ENCODE data around the gene SYNJ1.
A peak's percentile ranks its signal among the peaks of the same experiment; 100 is the strongest.
"Not testable (repeated sequence)": the region's sequence is repeated elsewhere in the genome, so short reads cannot be mapped to it uniquely, and the experiment has no call there.

SYNJ1 gene

DNA sequence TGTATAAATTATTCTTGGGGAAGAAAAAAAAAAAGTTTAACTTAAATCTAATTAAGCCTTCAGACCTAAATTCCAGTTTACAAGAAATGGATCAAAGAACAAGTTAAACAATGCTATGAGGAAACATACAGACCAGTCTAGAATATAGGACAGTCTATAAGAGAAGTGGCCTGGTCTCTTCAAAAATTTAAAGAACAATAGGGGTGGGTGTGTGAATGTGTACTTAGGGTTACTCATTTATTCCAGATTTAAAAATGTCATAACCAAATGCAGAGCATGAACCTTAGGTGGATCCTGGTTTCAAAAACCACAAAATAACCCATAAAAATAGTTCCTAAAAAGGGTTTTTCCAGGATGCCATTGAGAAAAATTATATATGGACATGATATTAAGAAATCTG, 21.8 kb upstream of the SYNJ1 start:
- ATAC-seq (no peak), DNase-seq (no peak)
- H3K4me1 Mint-ChIP-seq = peaks cover 49% of the 10 kb centered on the region
- peak overlapping the region in 1 of 2 donors; percentile 71 for H3K27ac Mint-ChIP-seq
- H3K9me3 Mint-ChIP-seq = no peaks in the 10 kb centered on the region
- H3K4me3 Mint-ChIP-seq = no peak overlapping the region
- no peaks in the 10 kb centered on the region for H3K27me3 Mint-ChIP-seq

- Mint-ChIP-seq H3K27ac (no peak overlapping the region), H3K9me3 (no peaks in the 10 kb centered on the region), H3K4me3 (no peak overlapping the region), H3K27me3 (no peaks in the 10 kb centered on the region), H3K4me1 (peaks cover 49% of the 10 kb centered on the region)
- no peak for ATAC-seq
- DNase-seq = no peak
Observed at GRCh38 chr21:32748529-32748928, 20.7 kb upstream of the SYNJ1 start.

DNA sequence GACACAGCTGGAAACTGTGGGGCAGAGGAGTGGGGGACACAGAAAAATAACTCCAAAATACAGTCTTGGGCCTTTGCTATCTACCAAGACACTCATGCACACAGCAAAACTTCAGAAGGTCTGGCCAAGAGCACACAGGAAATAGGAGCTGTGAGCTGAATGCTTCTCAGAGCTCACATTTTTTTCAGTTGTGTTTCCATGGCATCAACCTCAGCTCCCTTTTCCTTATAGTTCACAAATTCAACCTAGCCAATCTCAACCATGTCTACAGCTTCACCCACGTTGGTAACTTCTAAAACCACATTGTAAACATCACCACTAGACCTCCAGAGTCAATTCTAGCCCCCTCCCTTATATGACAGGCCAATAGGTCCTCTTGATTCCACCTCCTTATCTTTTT, 19.6 kb upstream of the SYNJ1 start:
- H3K4me3 Mint-ChIP-seq = no peak overlapping the region
- no peak for DNase-seq
- no peaks in the 10 kb centered on the region for H3K27me3 Mint-ChIP-seq

GRCh38 chr21:32746711-32747110, 18.9 kb upstream of the SYNJ1 start:
- not testable (repeated sequence) for H3K27ac Mint-ChIP-seq, H3K4me3 Mint-ChIP-seq, ATAC-seq, H3K9me3 Mint-ChIP-seq, H3K27me3 Mint-ChIP-seq, DNase-seq
- H3K4me1 Mint-ChIP-seq = peaks cover 45% of the 10 kb centered on the region

More for the DNA sequence above, 19.6 kb upstream of the SYNJ1 start:
- H3K27ac Mint-ChIP-seq = peak overlapping the region in 1 of 2 donors; percentile 79
- no peak for ATAC-seq
- no peaks in the 10 kb centered on the region for H3K9me3 Mint-ChIP-seq
- H3K4me1 Mint-ChIP-seq = peaks cover 49% of the 10 kb centered on the region

DNA sequence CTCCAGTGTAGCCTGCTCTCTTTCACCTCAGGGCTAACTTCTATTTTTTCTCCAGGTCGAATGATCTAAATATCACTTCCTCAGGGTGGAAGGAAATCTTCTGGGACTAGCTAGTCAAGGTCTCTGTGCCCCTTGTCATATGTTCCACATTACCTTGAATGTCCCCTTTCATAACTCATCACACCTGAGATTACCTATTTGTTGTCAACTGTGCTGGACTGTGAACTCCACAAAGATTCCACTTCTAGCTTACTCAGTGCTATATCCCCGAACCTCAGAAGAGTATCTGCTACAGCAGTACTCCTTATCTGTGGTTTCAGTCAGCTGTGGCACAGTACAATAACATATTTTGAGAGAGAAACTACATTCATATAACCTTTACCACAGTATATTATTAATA, 14.6 kb upstream of the SYNJ1 start:
- Mint-ChIP-seq H3K9me3 (no peaks in the 10 kb centered on the region), H3K27me3 (no peaks in the 10 kb centered on the region), H3K27ac (no peak overlapping the region), H3K4me3 (no peak overlapping the region), H3K4me1 (peaks cover 15% of the 10 kb centered on the region)
- no peak for ATAC-seq
- DNase-seq = no peak

GRCh38 chr21:32741336-32741735, 13.5 kb upstream of the SYNJ1 start:
- ATAC-seq (no peak), DNase-seq (no peak)
- Mint-ChIP-seq H3K9me3 (no peaks in the 10 kb centered on the region), H3K27me3 (no peaks in the 10 kb centered on the region), H3K27ac (peak overlapping the region in 1 of 2 donors; percentile 42), H3K4me1 (peaks cover 9% of the 10 kb centered on the region), H3K4me3 (no peak overlapping the region)

- no peaks in the 10 kb centered on the region for H3K9me3 Mint-ChIP-seq
- no peaks in the 10 kb centered on the region for H3K27me3 Mint-ChIP-seq
- no peak overlapping the region for H3K27ac Mint-ChIP-seq
- H3K4me3 Mint-ChIP-seq = no peak overlapping the region
- H3K4me1 Mint-ChIP-seq = no peaks in the 10 kb centered on the region
- ATAC-seq = no peak
- no peak for DNase-seq
Observed at GRCh38 chr21:32739946-32740345, 12.1 kb upstream of the SYNJ1 start.

DNA sequence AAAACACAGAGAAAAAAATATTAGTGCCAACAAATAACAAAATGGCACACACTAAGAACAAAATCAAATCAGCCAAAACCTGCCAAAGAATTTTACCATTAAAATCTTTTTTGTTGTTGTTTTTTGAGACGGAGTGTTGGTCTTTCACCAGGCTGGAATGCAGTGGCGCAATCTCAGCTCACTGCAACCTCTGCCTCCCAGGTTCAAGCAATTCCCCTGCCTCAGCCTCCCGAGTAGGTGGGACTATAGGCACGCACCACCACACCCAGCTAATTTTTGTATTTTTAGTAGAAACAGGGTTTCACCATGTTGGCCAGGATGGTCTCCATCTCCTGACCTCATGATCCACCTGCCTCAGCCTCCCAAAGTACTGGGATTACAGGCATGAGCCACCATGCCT, 8.3 kb upstream of the SYNJ1 start:
- not testable (repeated sequence) for H3K4me3 Mint-ChIP-seq, DNase-seq, H3K27ac Mint-ChIP-seq, H3K27me3 Mint-ChIP-seq, ATAC-seq, H3K9me3 Mint-ChIP-seq
- peaks cover 18% of the 10 kb centered on the region for H3K4me1 Mint-ChIP-seq

GRCh38 chr21:32735524-32735923, 7.7 kb upstream of the SYNJ1 start:
- Mint-ChIP-seq H3K27ac (peak overlapping the region in 1 of 2 donors; percentile 53), H3K27me3 (no peaks in the 10 kb centered on the region), H3K4me1 (peaks cover 20% of the 10 kb centered on the region), H3K9me3 (no peaks in the 10 kb centered on the region), H3K4me3 (no peak overlapping the region)
- ATAC-seq = no peak
- DNase-seq = no peak

DNA sequence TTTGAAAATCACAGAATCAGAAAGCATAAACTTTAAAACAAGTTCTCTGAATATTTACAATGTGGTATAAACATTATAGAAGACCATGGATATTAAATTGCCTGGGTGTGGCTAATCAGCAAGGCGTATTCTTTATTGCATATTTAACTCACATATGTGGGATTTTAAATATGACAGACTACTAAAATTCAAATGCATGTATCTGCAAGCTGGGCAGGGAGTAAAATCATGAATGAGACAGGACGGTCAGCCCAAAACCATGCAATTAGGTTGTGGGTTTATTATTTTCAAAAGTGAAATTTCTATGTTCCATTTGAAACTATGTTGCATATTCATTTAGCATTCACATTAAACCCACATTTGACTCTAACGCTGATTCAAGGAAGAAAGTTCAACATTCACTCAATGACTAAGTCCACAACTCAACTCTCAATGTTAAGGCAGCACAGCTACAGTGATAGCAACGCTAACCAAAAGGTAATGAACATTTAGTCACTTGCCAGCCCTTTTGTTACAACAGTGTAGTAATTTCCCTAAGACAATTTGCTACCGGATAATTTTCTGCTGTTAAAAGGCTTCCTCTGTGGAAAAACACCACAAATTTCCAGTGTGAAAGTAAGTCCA, 6.3 kb upstream of the SYNJ1 start:
- H3K27me3 Mint-ChIP-seq = no peaks in the 10 kb centered on the region
- H3K9me3 Mint-ChIP-seq = no peaks in the 10 kb centered on the region
- no peak overlapping the region for H3K4me3 Mint-ChIP-seq
- no peak overlapping the region for H3K27ac Mint-ChIP-seq
- peaks cover 20% of the 10 kb centered on the region for H3K4me1 Mint-ChIP-seq
- DNase-seq = no peak
- ATAC-seq = peak; percentile 35

DNA sequence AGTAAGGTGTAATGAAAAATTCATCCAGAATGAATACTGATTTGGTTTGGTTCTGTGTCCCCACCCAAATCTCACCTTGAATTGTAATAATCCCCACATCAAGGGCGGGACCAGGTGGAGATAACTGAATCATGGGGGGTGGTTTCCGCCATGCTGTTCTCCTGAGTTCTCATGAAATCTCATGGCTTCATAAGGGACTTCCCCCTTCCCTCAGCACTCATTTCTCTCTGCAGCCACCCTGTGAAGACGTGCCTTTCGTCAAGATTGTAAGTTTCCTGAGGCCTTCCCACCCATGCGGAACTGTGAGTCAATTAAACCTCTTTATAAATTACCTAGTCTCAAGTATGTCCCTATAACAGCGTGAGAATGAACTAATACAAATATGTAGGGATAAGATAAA, 5.5 kb upstream of the SYNJ1 start:
- no peak for ATAC-seq
- Mint-ChIP-seq H3K9me3 (no peaks in the 10 kb centered on the region), H3K4me1 (peaks cover 28% of the 10 kb centered on the region), H3K27ac (no peak overlapping the region), H3K27me3 (no peaks in the 10 kb centered on the region), H3K4me3 (no peak overlapping the region)
- DNase-seq = no peak

DNA sequence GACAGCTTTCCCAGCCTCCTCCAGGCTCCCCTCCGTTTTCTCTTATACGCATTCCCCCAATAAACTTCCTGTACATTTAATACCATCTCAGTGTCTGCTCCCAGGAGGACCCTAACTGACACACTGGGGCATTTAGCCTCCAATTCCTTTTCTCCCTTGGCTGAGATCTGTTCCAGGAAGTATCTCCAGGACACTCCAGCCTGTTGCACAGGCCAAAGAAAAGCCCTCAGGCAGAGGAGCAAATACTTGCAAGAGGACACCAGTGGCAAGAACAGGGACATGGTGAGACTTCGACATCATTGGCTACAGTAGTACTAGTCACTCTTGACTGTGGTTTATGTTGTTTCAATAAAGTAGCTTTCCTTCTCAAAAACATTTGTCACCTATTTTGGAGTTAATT, 4.7 kb upstream of the SYNJ1 start:
- Mint-ChIP-seq H3K9me3 (no peaks in the 10 kb centered on the region), H3K4me3 (no peak overlapping the region), H3K4me1 (peaks cover 30% of the 10 kb centered on the region), H3K27me3 (no peaks in the 10 kb centered on the region), H3K27ac (no peak overlapping the region)
- DNase-seq = no peak
- no peak for ATAC-seq

GRCh38 chr21:32728848-32729247, 1.0 kb upstream of the SYNJ1 start:
- H3K27me3 Mint-ChIP-seq = no peaks in the 10 kb centered on the region
- no peak overlapping the region for H3K27ac Mint-ChIP-seq
- ATAC-seq (no peak), DNase-seq (no peak)
- peaks cover 38% of the 10 kb centered on the region for H3K4me1 Mint-ChIP-seq
- peak overlapping the region; percentile 94 to 97 for H3K4me3 Mint-ChIP-seq
- no peaks in the 10 kb centered on the region for H3K9me3 Mint-ChIP-seq

DNA sequence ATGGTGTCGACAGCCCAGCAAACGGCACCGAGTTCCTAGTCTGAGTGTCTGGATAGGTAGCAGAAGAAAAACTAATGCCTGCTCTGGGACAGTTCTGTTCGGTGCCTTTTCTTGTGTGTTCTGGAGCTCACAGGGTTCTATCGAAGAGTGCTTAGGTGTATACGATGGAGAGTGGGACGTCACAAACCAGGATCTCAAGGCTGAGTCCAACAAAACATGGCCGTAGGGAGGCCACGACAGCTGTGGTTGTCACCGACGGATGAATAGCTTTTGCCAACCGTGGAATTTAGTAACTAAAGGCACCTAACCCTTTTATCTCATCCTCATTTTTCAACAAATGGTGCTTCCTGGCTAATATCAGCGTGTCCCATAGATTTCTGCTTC, 635 bp upstream of the SYNJ1 start:
- ATAC-seq = no peak
- H3K4me1 Mint-ChIP-seq = peaks cover 40% of the 10 kb centered on the region
- peak overlapping the region; percentile 92 to 98 for H3K27ac Mint-ChIP-seq
- H3K9me3 Mint-ChIP-seq = no peaks in the 10 kb centered on the region
- DNase-seq = no peak
- H3K27me3 Mint-ChIP-seq = no peaks in the 10 kb centered on the region
- peak overlapping the region; percentile 94 to 97 for H3K4me3 Mint-ChIP-seq

GRCh38 chr21:32726839-32727686, 750 bp downstream of the SYNJ1 start:
- no peaks in the 10 kb centered on the region for H3K27me3 Mint-ChIP-seq
- peaks cover 33% of the 10 kb centered on the region for H3K4me1 Mint-ChIP-seq
- peak overlapping the region; percentile 94 to 97 for H3K4me3 Mint-ChIP-seq
- peak overlapping the region; percentile 95 to 98 for H3K27ac Mint-ChIP-seq
- peak; percentile 15 for ATAC-seq
- no peaks in the 10 kb centered on the region for H3K9me3 Mint-ChIP-seq
- peak; percentile 9 to 10 for DNase-seq

GRCh38 chr21:32719085-32719484, 8.7 kb downstream of the SYNJ1 start:
- peaks cover 0 to 5% of the 10 kb centered on the region in 2 donors for H3K9me3 Mint-ChIP-seq
- H3K27me3 Mint-ChIP-seq = no peaks in the 10 kb centered on the region
- no peak overlapping the region for H3K4me3 Mint-ChIP-seq
- no peak overlapping the region for H3K27ac Mint-ChIP-seq
- ATAC-seq (no peak), DNase-seq (no peak)
- H3K4me1 Mint-ChIP-seq = peaks cover 32% of the 10 kb centered on the region

Data from stimulated activated naive CD8-positive, alpha-beta T cell treated with anti-CD3 and anti-CD28 coated beads, Interleukin-15, amount 100 ng/mL, for 72 hours (primary cell).